Muscle of leg (tissue), 16 donors: ENCODE data around the gene RBFOX1. TPM values are rescaled to one million over a fixed set of nuclear protein-coding genes. Genes with fewer than 3 reads are reported as not detected.
A peak's percentile ranks its signal among the peaks of the same experiment; 100 is the strongest.

Source experiments
- DNase-seq: peaks from one replicate; pipeline ENCODE4 v3.0.0; 2013
- H3K27ac ChIP-seq: one replicate; pipeline ENCODE4 v1.5.1; 2013; ENCODE audit warnings: mild to moderate bottlenecking, low read length, control low read depth
- H3K27me3 ChIP-seq: one replicate; pipeline ENCODE4 v1.6.1; 2013; ENCODE audit warnings: low read length; ENCODE audit not compliant: control insufficient read depth, insufficient read depth
- H3K36me3 ChIP-seq: one replicate; pipeline ENCODE4 v1.6.1; 2013; ENCODE audit warnings: low read length; ENCODE audit not compliant: control insufficient read depth, insufficient read depth
- H3K4me1 ChIP-seq: one replicate; pipeline ENCODE4 v1.6.1; 2013; ENCODE audit warnings: low read length; ENCODE audit not compliant: control insufficient read depth, insufficient read depth
- H3K4me3 ChIP-seq: one replicate; pipeline ENCODE4 v1.5.1; 2013; ENCODE audit warnings: low read length, control low read depth
- H3K9me3 ChIP-seq: replicated peaks from 2 replicates; pipeline ENCODE4 v1.6.1; 2013; ENCODE audit warnings: low read depth, low read length; ENCODE audit not compliant: control insufficient read depth
- WGBS: methylation state at CpG from one replicate; pipeline ENCODE4 v1.1.5; 2013; ENCODE audit warnings: missing lambda C conversion rate; ENCODE audit not compliant: insufficient coverage; 5-methylcytosine and 5-hydroxymethylcytosine counted together
- long read RNA-seq, 11 donors: transcript quantifications; one replicate each; lab custom pipeline, GENCODE V29; 2026
- polyA plus RNA-seq, 8 donors: library from polyadenylated mRNA; unstranded; fragments of 120-200 nt; gene quantifications; one replicate each; pipeline versions ENCODE4 v1.2.1 to v1.2.3, GENCODE V29; 2013; ENCODE audit warnings: inconsistent platforms in 1 of 8, low replicate concordance in 1 of 8; ENCODE audit not compliant: insufficient read length in 8 of 8, insufficient read depth in 1 of 8
- total RNA-seq: library from RNA; stranded (reverse); fragments of 120-200 nt; gene quantifications from one replicate; pipeline ENCODE4 v1.2.4, GENCODE V29; 2013

Gene RBFOX1
- total RNA-seq (37.9 TPM), polyA plus RNA-seq (10 to 100 TPM; 31.1 to 84.6 (median 50.3) TPM)
- long read RNA-seq, donor 1, partial matches to known transcripts, result 0 of 2 reads
- long read RNA-seq, donor 1, other reads (novel, unspliced or antisense), result 0 of 2 reads
- long read RNA-seq, donor 2, partial matches to known transcripts, result 0 of 1 reads
- long read RNA-seq, donor 2, other reads (novel, unspliced or antisense), result 0 of 1 reads
- long read RNA-seq, donor 3, full-length matches to known transcripts, result 7 of 27 reads
- long read RNA-seq, donor 3, partial matches to known transcripts, result 20 of 27 reads
- long read RNA-seq, donor 3, other reads (novel, unspliced or antisense), result 0 of 27 reads
- long read RNA-seq, donor 4, partial matches to known transcripts, result 0 of 2 reads
- long read RNA-seq, donor 4, other reads (novel, unspliced or antisense), result 0 of 2 reads
- long read RNA-seq, donor 5, partial matches to known transcripts, result 15 of 20 reads
- long read RNA-seq, donor 5, other reads (novel, unspliced or antisense), result 0 of 20 reads
- long read RNA-seq, donor 6, full-length matches to known transcripts, result 15 of 15 reads
- long read RNA-seq, donor 6, partial matches to known transcripts, result 0 of 15 reads
- long read RNA-seq, donor 6, other reads (novel, unspliced or antisense), result 0 of 15 reads
- long read RNA-seq, donor 7, partial matches to known transcripts, result 0 of 2 reads
- long read RNA-seq, donor 7, other reads (novel, unspliced or antisense), result 0 of 2 reads
- long read RNA-seq, donor 8, partial matches to known transcripts, result 0 of 2 reads
- long read RNA-seq, donor 8, other reads (novel, unspliced or antisense), result 0 of 2 reads
- long read RNA-seq, donor 9, transcript RBFOX1-203 (14 exons, 3,321 nt), result major isoform, 5 of 20 reads
- long read RNA-seq, donor 9, partial matches to known transcripts, result 10 of 20 reads
- long read RNA-seq, donor 9, other reads (novel, unspliced or antisense), result 0 of 20 reads
- long read RNA-seq, donor 10, partial matches to known transcripts, result 6 of 16 reads
- long read RNA-seq, donor 10, other reads (novel, unspliced or antisense), result 8 of 16 reads
- long read RNA-seq, donor 11, partial matches to known transcripts, result 0 of 6 reads
- long read RNA-seq, donor 11, other reads (novel, unspliced or antisense), result 0 of 6 reads

DNA sequence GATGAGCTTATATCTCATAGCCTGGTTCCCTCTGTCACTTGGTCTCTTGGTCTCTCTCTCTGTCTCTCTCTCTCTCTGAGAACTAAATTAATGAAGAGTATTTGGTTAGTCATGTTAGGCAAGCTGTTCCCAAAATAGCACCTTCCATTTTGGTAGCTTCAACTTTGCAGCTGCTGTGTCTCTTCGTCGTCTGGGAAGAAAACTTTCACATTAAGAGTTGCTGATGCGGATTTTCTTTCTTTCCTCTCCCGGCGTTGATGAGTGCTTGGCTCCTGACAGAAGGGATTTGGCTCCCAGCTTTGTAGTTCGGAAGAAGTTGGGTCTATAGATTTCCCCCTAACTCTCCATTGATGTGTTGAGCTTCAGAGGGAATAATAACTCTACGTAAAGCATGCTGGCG, at the start of gene RBFOX1:
Gene RBFOX1, plus strand, starts transcription at position 235 of the 400 bp plus-strand sequence.
- H3K36me3 ChIP-seq, result no peaks in the 10 kb centered on the region
- peak within 1 kb of the TSS; percentile 83 for H3K27ac ChIP-seq
- H3K4me3 ChIP-seq, result peak within 1 kb of the TSS; percentile 49
- peaks cover 11% of the 10 kb centered on the region for H3K4me1 ChIP-seq
- H3K27me3 ChIP-seq, result no peaks in the 10 kb centered on the region
- 60% methylated on average over 1 of the region's 8 CpGs for WGBS
- H3K9me3 ChIP-seq, result no peaks in the 10 kb centered on the region
- DNase-seq, result peak; percentile 70

DNA sequence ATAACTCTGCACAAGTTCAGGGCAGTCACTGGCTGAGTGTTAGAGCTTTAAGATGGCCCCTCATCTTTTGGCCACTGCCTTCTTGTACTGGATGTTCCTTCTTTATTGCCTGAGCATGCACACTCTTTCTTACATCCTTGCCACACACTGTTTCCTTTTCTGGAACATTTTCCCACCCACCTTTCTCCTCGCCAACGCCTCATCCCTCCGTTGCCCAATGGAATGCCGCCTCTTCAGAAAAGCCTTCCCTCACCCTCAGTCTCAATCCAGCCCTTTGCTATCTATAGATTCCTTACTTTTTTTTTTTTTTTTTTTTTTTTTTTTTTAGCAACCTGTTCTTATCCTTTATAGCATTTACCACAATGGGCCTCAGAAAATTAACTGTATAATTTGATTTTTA, 47.9 kb upstream of the RBFOX1 start:
- Histone ChIP-seq H3K36me3 (no peaks in the 10 kb centered on the region), H3K27me3 (no peaks in the 10 kb centered on the region), H3K27ac (no peak overlapping the region), H3K4me3 (no peak overlapping the region), H3K9me3 (peaks cover 3% of the 10 kb centered on the region), H3K4me1 (no peaks in the 10 kb centered on the region)
- 100% methylated on average over 4 of the region's 4 CpGs for WGBS
- DNase-seq, result no peak

DNA sequence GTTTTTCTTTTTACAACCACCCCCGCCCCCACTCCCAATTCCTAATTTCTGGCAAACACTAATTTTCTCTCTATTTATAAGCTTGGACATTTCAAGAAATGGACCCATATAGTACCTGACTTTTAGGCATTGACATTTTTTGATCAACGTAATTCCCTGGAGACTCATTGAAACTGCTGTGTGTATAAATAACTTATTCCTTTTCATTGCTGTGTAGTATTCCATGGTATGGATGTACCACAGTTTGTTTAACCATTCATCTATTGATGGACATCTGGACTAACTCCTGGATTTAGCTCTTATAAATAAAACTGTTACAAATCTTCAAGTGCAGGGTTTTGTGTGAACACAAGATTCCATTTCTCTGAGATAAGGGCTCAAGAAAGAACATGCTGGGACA, 47.1 kb upstream of the RBFOX1 start:
- Histone ChIP-seq H3K27ac (no peak overlapping the region), H3K36me3 (no peaks in the 10 kb centered on the region), H3K27me3 (no peaks in the 10 kb centered on the region), H3K4me3 (no peak overlapping the region), H3K9me3 (peaks cover 3% of the 10 kb centered on the region), H3K4me1 (no peaks in the 10 kb centered on the region)
- DNase-seq, result no peak
- WGBS, result 100% methylated on average over 1 of the region's 2 CpGs

DNA sequence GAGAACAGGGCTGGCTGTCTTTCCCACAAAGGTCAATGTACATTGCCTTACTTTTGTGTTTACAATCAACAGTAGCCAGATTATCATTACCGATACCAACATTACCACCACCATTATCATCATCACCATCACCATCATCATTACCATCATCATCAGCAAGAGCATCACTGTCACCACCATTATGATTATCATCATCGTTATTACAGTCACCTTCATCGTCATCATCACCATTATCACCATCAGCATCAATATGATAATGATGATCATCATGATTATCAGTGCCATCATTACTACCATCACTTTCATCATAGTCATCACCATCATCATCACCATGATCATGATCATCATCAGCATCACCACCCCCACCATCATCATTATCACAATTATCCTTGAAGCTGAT, 43.3 kb upstream of the RBFOX1 start:
- peaks cover 3% of the 10 kb centered on the region for H3K9me3 ChIP-seq
- H3K4me1 ChIP-seq, result no peaks in the 10 kb centered on the region
- WGBS, result 100% methylated on average over 1 of the region's 3 CpGs
- H3K36me3 ChIP-seq, result no peaks in the 10 kb centered on the region
- no peak for DNase-seq
- no peak overlapping the region for H3K4me3 ChIP-seq
- H3K27me3 ChIP-seq, result no peaks in the 10 kb centered on the region
- H3K27ac ChIP-seq, result no peak overlapping the region

DNA sequence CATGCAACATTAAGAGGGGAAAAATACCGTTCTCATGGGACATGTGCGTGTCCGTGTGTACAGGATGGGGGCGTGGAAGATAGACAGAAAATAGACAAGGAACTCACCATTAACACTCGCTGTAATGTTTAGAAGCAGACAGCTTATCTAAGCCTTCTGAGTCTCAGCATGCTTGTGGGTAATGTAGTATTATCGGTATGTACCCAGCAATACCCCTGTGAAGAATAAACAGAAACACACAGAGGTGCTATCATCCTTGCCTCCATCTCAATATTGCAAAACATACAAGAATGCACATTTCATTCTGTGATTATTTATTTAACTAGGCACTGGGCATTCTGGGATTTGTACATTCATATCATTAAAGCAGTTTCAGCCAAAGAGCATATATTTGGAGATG, 42.0 kb upstream of the RBFOX1 start:
- Histone ChIP-seq H3K9me3 (peaks cover under 1% of the 10 kb centered on the region), H3K4me1 (no peaks in the 10 kb centered on the region), H3K27ac (no peak overlapping the region), H3K36me3 (no peaks in the 10 kb centered on the region), H3K4me3 (no peak overlapping the region), H3K27me3 (no peaks in the 10 kb centered on the region)
- DNase-seq, result no peak
- WGBS, result no CpG with 5 or more reads among the region's 6 CpGs

DNA sequence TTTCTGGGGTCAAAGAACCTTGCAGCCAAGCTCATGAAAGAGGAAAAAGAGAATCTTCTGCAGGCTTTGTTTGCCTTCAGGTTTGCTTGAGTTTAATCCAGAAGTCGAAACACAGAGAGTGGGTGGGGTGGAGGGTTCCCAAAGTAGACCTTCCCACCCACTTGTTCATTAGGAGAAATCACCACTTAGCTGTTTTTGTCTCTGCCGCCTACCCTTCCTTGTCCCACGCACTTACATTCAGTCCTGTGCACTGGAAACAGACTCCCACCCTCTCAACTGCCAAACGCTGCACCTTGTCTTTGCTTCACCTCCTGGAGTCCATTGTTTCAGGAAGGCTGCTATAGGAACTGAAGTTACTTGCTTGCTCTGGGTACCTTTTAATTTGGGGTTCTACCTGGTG, 38.6 kb upstream of the RBFOX1 start:
- 81% methylated on average over 2 of the region's 4 CpGs for WGBS
- Histone ChIP-seq H3K4me3 (no peak overlapping the region), H3K27ac (no peak overlapping the region), H3K9me3 (no peaks in the 10 kb centered on the region), H3K4me1 (no peaks in the 10 kb centered on the region), H3K36me3 (no peaks in the 10 kb centered on the region), H3K27me3 (no peaks in the 10 kb centered on the region)
- no peak for DNase-seq

DNA sequence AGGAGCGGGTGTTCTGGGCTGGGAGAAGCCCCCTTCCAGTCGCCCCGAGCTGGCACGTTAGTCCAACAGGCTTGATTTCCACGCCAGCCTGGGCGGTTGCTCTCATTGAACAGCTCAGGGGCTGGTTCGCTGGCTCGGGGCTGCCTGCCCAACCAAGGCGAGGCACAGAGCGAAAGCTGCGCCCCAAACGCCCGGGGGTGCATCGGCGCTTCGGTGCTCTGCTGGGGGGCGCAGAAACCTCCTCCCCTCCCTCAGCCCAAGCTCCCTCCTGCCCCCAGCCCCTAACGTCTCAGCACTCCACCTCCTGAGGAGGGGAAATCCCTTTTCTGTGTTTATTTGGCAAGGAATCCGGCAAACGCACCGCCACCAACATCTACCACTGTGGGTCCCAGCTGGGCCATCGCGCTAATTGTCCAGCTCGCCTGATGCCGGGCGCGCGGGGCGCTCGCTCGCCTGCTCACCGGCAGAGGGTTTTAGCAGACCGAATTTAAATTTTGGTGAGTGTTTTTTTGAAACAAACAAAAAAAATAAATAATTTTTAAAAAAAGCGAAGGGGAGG, 29.5 kb upstream of the RBFOX1 start:
- 2% methylated on average over 9 of the region's 34 CpGs for WGBS
- peak overlapping the region; percentile 29 for H3K27ac ChIP-seq
- H3K9me3 ChIP-seq, result no peaks in the 10 kb centered on the region
- peak; percentile 30 for DNase-seq
- H3K36me3 ChIP-seq, result no peaks in the 10 kb centered on the region
- peaks cover 21% of the 10 kb centered on the region for H3K27me3 ChIP-seq
- peak overlapping the region; percentile 53 for H3K4me3 ChIP-seq
- no peaks in the 10 kb centered on the region for H3K4me1 ChIP-seq

DNA sequence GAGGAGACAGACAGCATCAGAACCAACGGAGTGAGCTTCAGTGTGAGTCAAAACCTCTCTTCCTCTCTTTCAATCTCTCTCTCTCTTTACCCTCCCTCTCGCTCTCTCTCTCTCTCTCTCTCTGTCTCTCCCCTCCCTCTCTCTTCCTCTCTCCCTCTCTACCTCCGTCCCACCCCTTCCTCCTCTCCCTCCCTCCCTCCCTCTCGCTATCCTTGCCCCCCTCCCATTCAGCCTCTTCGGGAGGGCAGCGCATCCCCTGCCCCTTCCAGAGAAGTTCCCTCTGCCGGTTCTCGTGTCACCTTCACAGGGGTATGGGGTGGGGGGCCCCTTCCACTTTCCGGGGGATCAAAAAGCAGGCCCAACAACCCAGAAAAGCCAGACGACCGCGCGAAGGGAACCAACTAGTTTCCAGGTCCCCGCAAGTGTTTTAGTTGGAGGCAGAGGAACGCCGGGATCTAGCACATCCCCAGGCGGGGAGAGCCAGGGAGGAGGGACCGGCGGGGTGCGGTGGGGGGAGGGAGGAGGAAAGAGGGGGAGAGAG, 28.9 kb upstream of the RBFOX1 start:
- peaks cover 21% of the 10 kb centered on the region for H3K27me3 ChIP-seq
- H3K36me3 ChIP-seq, result no peaks in the 10 kb centered on the region
- H3K9me3 ChIP-seq, result no peaks in the 10 kb centered on the region
- H3K27ac ChIP-seq, result no peak overlapping the region
- H3K4me3 ChIP-seq, result peak overlapping the region; percentile 53
- DNase-seq, result peak; percentile 17
- no peaks in the 10 kb centered on the region for H3K4me1 ChIP-seq
- WGBS, result 1% methylated on average over 13 of the region's 20 CpGs

DNA sequence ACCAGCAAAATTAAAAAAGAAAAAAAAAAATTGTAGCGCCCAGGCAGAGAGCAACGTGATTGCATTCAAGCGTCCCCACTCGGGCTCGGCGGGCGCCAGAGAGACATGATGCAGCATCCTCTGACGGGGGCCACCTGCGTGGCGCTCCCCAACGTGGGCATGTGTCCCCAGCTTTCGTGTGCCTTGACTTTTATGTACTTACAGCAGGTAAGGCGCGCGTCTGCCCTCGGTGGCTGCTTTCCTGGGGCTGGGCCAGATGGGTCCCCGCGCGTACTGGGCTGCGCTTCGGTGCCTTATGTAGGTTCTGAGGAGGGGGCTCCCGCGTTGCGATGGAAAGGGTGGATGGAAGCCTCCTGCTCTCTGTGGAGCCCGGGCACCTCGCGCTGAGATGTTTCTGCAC, 28.4 kb upstream of the RBFOX1 start:
- DNase-seq, result peak; percentile 9
- Histone ChIP-seq H3K27me3 (peaks cover 21% of the 10 kb centered on the region), H3K36me3 (no peaks in the 10 kb centered on the region), H3K9me3 (no peaks in the 10 kb centered on the region), H3K4me1 (no peaks in the 10 kb centered on the region), H3K27ac (no peak overlapping the region), H3K4me3 (peak overlapping the region; percentile 53)
- WGBS, result 2% methylated on average over 27 of the region's 27 CpGs
